Measurements from ENCODE around the gene RASGEF1C.

DNA sequence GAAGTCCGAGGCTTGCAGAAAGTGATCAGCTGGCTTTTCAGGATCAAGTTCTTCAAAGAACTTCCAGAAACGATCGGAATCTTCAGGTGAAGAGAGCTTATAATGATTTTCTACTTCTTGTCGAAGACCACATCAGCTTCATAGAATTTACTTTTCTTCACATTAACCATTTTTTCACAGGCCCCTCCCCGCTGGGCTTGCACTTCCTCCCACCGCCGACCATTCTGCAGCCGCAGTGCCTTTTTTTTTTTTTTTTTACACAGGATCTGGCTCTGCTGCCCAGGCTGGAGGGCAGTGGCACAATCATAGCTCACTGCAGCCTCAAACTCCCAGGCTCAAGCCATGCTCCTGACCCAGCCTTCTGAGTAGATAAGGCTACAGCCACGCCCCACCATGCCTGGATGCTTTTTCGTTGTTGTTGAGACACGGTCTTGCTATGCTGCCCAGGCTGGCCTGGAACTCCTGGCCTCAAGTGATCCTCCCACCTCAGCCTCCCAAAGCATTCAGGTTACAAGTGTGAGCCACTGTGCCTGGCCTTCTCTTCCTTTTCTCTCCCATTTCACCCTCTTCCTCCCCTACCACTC lies 122.1 kb downstream of the RASGEF1C start:
- TF ChIP-seq, protein P1, sequence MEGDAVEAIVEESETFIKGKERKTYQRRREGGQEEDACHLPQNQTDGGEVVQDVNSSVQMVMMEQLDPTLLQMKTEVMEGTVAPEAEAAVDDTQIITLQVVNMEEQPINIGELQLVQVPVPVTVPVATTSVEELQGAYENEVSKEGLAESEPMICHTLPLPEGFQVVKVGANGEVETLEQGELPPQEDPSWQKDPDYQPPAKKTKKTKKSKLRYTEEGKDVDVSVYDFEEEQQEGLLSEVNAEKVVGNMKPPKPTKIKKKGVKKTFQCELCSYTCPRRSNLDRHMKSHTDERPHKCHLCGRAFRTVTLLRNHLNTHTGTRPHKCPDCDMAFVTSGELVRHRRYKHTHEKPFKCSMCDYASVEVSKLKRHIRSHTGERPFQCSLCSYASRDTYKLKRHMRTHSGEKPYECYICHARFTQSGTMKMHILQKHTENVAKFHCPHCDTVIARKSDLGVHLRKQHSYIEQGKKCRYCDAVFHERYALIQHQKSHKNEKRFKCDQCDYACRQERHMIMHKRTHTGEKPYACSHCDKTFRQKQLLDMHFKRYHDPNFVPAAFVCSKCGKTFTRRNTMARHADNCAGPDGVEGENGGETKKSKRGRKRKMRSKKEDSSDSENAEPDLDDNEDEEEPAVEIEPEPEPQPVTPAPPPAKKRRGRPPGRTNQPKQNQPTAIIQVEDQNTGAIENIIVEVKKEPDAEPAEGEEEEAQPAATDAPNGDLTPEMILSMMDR (conservative IDR thresholded peaks at IDR 0.05; ENCODE audit: low read depth, low read length), result no peak
- TF ChIP-seq EZH2 (IDR thresholded peaks at IDR 0.05; ENCODE audit: low read length, unreplicated experiment), result no peak

Data from PC-3 (cell line).